Mucosa of rectum (tissue), 2 donors: ENCODE data around the gene CRYBG1.
"Not testable (repeated sequence)": the region's sequence is repeated elsewhere in the genome, so short reads cannot be mapped to it uniquely, and the experiment has no call there.

Experiments used
- H3K27ac ChIP-seq, 2 donors: one replicate each; pipeline ENCODE4 v1.7.0; 2013; ENCODE audit warnings: inconsistent platforms in 2 of 2, low read depth in 2 of 2, low read length in 2 of 2
- H3K27me3 ChIP-seq, 2 donors: one replicate each; pipeline ENCODE4 v1.7.0; 2013; ENCODE audit warnings: low read length in 2 of 2; ENCODE audit not compliant: control insufficient read depth in 2 of 2, insufficient read depth in 2 of 2
- H3K36me3 ChIP-seq, 2 donors: one replicate each; pipeline ENCODE4 v1.7.0; 2013; ENCODE audit warnings: low read length in 2 of 2; ENCODE audit not compliant: control insufficient read depth in 2 of 2, insufficient read depth in 2 of 2
- H3K4me1 ChIP-seq, 2 donors: one replicate each; pipeline ENCODE4 v1.7.0; 2013; ENCODE audit warnings: low read length in 2 of 2, mild to moderate bottlenecking in 1 of 2; ENCODE audit not compliant: control insufficient read depth in 2 of 2, insufficient read depth in 2 of 2
- H3K4me3 ChIP-seq, 2 donors: one replicate each; pipeline ENCODE4 v1.7.0; 2013; ENCODE audit warnings: low read length in 2 of 2
- H3K9ac ChIP-seq, 2 donors: one replicate each; pipeline ENCODE4 v1.7.0; 2013; ENCODE audit warnings: low read length in 2 of 2, low read depth in 1 of 2, mild to moderate bottlenecking in 1 of 2
- H3K9me3 ChIP-seq, 2 donors: one replicate each; pipeline ENCODE4 v1.7.0; 2013; ENCODE audit warnings: low read length in 2 of 2; ENCODE audit not compliant: control insufficient read depth in 2 of 2
- donor health status: healthy.
- donor health status: Normal muscosa, but diverticular disease.

The CRYBG1 gene

GRCh38 chr6:106572436-106572835 lies 211.9 kb downstream of the CRYBG1 start:
- peaks cover 30 to 36% of the 10 kb centered on the region in 2 donors for H3K36me3 ChIP-seq
- no peaks in the 10 kb centered on the region for H3K27me3 ChIP-seq
- H3K9me3 ChIP-seq: no peaks in the 10 kb centered on the region
- H3K9ac ChIP-seq: no peak overlapping the region
- H3K4me3 ChIP-seq: no peak overlapping the region
- H3K4me1 ChIP-seq: no peaks in the 10 kb centered on the region
- no peak overlapping the region for H3K27ac ChIP-seq

GRCh38 chr6:106572875-106573585 lies 212.5 kb downstream of the CRYBG1 start:
- H3K9me3 ChIP-seq: no peaks in the 10 kb centered on the region

GRCh38 chr6:106574741-106575458 lies 214.4 kb downstream of the CRYBG1 start:
- Histone ChIP-seq H3K27me3 (no peaks in the 10 kb centered on the region), H3K4me1 (no peaks in the 10 kb centered on the region), H3K9ac (no peak overlapping the region), H3K27ac (no peak overlapping the region), H3K9me3 (no peaks in the 10 kb centered on the region), H3K4me3 (no peak overlapping the region), H3K36me3 (peaks cover 16 to 19% of the 10 kb centered on the region in 2 donors)

More at GRCh38 chr6:106572875-106573585, 212.5 kb downstream of the CRYBG1 start:
- H3K9ac ChIP-seq: no peak overlapping the region
- peaks cover 29 to 31% of the 10 kb centered on the region in 2 donors for H3K36me3 ChIP-seq
- H3K4me1 ChIP-seq: no peaks in the 10 kb centered on the region
- no peaks in the 10 kb centered on the region for H3K27me3 ChIP-seq
- H3K27ac ChIP-seq: no peak overlapping the region
- no peak overlapping the region for H3K4me3 ChIP-seq

GRCh38 chr6:106579281-106579680 lies 218.8 kb downstream of the CRYBG1 start:
- H3K4me3 ChIP-seq: no peak overlapping the region
- H3K9me3 ChIP-seq: no peaks in the 10 kb centered on the region
- H3K4me1 ChIP-seq: no peaks in the 10 kb centered on the region
- H3K9ac ChIP-seq: no peak overlapping the region
- H3K27me3 ChIP-seq: no peaks in the 10 kb centered on the region
- peaks cover 12 to 23% of the 10 kb centered on the region in 2 donors for H3K36me3 ChIP-seq
- H3K27ac ChIP-seq: no peak overlapping the region

GRCh38 chr6:106581468-106581867 lies 221.0 kb downstream of the CRYBG1 start:
- Histone ChIP-seq H3K4me1 (no peaks in the 10 kb centered on the region), H3K36me3 (peaks cover 5 to 23% of the 10 kb centered on the region in 2 donors), H3K4me3 (no peak overlapping the region), H3K9ac (no peak overlapping the region), H3K9me3 (no peaks in the 10 kb centered on the region), H3K27me3 (no peaks in the 10 kb centered on the region), H3K27ac (no peak overlapping the region)

GRCh38 chr6:106586815-106587415 lies 226.4 kb downstream of the CRYBG1 start:
- H3K4me1 ChIP-seq: no peaks in the 10 kb centered on the region
- no peak overlapping the region for H3K27ac ChIP-seq
- no peaks in the 10 kb centered on the region for H3K9me3 ChIP-seq
- H3K27me3 ChIP-seq: no peaks in the 10 kb centered on the region
- no peak overlapping the region for H3K4me3 ChIP-seq
- no peak overlapping the region for H3K9ac ChIP-seq
- H3K36me3 ChIP-seq: peaks cover 15 to 18% of the 10 kb centered on the region in 2 donors

GRCh38 chr6:106588937-106589336 lies 228.4 kb downstream of the CRYBG1 start:
- not testable (repeated sequence) for H3K27me3 ChIP-seq, H3K9me3 ChIP-seq, H3K4me1 ChIP-seq, H3K27ac ChIP-seq, H3K9ac ChIP-seq, H3K4me3 ChIP-seq
- H3K36me3 ChIP-seq: peaks cover 12 to 13% of the 10 kb centered on the region in 2 donors

- H3K27ac ChIP-seq: no peak overlapping the region
- no peaks in the 10 kb centered on the region for H3K27me3 ChIP-seq
- H3K4me3 ChIP-seq: no peak overlapping the region
- peaks cover 8 to 13% of the 10 kb centered on the region in 2 donors for H3K36me3 ChIP-seq
- no peaks in the 10 kb centered on the region for H3K4me1 ChIP-seq
- H3K9ac ChIP-seq: no peak overlapping the region
- H3K9me3 ChIP-seq: no peaks in the 10 kb centered on the region
Measured at GRCh38 chr6:106591111-106591825, 230.8 kb downstream of the CRYBG1 start.

GRCh38 chr6:106599440-106599839 lies 238.9 kb downstream of the CRYBG1 start:
- H3K27me3 ChIP-seq: no peaks in the 10 kb centered on the region
- no peak overlapping the region for H3K9ac ChIP-seq
- no peaks in the 10 kb centered on the region for H3K4me1 ChIP-seq
- H3K4me3 ChIP-seq: no peak overlapping the region
- H3K9me3 ChIP-seq: no peaks in the 10 kb centered on the region
- H3K36me3 ChIP-seq: peaks cover 0 to 2% of the 10 kb centered on the region in 2 donors
- H3K27ac ChIP-seq: no peak overlapping the region

- Histone ChIP-seq H3K27me3 (no peaks in the 10 kb centered on the region), H3K4me1 (no peaks in the 10 kb centered on the region), H3K9ac (no peak overlapping the region), H3K27ac (no peak overlapping the region), H3K9me3 (no peaks in the 10 kb centered on the region), H3K36me3 (peaks cover 0 to 2% of the 10 kb centered on the region in 2 donors), H3K4me3 (no peak overlapping the region)
Measured at GRCh38 chr6:106600329-106600728, 239.8 kb downstream of the CRYBG1 start.
